NCI-H345 treated with DMSO at 0.1 percent for 48 hours (cell line): Measurements from ENCODE around the gene ABR.

Experiments
- DNase-seq: peaks from one replicate; lab custom pipeline; 2025; ENCODE audit not compliant: unreplicated experiment; lab: John Stamatoyannopoulos, UW

ABR gene

DNA sequence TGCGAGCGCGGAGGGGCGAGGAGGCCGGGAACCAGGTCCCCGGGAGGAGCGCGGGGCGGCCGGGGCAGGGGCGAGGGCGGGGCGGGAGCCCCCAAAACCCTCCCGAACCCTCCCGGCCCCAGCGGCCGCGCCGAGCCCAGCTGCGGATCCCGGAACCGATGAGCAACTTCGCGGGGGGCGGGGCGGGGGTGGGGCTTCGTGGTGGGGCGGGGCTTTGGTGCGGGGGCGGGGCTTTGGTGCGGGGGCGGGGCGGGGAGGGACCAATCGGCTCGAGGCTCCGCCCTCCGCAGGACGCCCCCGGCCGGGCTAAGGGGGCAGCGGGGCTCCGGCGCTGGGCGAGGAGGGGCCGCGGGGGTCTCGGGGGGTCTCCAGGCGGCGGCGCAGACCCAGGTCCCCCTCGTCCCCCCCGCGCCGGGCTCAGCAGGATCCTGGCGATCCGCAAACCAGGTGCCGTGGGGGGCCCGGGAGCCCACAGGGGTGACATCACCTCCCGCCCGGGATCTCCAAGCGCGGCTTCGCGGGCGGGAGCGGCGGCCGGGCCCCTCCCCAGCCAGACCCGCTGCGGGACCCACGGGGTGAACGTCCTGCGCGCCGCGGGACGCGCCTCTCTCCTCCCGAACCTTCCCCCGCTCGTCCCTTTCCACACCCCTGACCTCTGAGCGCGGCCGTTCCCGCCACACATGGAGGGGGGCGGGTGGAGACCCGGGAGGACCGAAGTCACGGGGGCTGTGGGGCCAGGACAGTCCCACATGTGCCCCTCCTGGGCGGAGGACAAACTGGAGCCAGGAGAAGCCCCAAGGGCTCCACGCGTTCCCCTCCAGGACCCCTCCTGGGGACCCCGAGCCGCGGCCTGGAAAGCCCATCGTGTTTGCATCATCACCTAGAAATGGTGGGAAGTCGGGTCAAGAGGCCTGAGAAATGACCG, at the start of gene ABR:
Gene ABR, minus strand, starts transcription at position 164 of the 925 bp plus-strand sequence. CDS start 254 bp downstream, outside the sequence.
- DNase-seq, result no peak

DNA sequence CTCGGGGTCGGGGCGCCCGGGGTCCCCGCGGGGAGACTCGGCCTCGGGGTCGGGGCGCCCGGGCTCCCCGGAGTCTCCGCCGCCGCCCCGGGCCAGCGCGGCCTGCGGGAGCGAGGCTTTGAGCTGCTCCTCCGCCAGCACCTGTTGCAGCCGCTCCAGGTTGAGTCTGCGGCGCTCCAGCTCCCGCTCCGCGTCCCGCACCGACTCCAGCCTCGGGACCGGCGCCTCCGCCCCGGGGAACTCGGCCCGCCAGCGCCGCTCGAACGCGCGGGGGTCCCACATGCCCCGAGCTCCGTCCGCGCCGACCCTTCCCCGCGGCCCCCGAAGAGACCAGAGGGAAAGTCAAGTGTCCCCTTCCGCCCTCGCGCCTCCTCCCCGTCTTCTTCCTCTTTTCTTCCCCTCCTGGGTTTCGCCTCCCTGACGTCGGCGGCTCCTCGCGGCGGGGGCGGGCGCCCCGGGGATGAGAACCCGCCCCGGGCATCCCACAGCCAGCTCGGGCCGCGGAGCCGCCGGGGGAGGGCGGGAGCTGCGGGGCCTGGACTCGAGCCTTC, 49.6 kb upstream of the ABR start:
- DNase-seq, result no peak

DNA sequence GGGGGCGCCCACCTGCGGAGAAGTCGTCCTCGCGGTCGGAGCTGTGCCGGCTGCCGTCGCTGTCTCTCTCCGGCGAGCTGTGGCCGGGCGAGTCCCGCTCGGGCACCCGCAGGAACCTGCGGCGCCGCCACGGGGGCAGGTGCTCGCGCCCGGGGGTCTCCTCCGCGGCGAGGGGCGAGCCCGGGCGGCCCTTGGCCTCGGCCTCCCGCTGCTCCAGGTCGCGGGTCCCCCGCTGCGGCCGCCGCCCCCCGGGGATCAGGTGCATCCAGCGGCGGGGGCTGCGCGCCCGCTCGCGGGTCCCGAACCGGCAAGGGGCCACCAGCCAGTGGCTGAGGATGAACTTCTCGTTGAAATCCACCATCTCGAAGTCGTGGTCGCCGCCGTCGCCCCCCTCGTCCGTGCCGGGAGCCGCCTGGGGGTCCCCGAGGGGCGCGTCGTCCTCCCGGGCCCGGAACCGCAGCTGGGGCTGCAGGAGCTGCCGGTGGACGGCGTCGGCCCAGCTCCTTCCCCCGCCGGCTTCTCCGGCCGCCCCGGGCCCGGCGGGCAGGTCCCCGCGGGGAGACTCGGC, 49.1 kb upstream of the ABR start:
- no peak for DNase-seq

DNA sequence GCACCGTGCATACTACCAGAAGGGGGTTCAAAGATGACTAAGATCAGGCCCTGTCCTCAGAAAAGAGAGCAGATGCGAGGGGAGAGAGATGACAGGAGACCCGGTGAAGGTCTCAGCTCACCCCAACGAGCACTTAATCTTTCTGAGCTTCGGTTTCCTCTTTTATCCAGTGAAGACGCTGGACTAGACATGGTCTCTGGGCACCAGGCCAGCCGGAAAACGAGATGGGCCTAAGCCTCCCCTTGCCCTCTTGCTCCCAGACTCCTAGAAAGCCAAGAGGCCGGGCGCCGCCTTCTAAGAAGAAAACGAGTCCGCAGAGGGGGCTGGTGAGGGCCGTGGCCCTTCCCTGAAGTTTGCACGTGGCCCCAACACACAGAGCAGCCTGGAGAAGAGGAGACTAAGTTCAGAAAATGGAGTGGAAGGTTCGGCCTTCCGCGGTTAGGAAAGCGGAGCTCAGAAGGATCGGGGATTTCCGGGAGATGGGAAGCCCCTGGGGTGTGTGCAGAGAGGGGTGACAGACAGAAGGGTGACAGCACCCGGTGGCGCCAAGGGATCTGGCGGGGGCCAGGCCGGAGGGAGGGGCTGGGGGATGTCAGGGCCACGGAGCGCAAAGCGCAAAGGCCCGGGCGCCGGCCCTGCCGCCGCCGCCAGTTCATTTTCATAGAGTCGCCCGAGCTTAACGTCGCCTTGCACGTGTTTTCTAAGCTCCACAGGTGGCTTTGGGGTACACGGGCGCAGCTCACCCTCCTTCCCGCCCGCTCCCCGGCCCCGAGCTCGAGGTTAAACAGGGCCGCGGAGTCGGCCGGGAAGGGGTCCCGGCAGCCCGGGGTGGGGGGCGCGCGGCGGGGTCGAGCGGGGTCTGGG, 48.4 kb upstream of the ABR start:
- no peak for DNase-seq

DNA sequence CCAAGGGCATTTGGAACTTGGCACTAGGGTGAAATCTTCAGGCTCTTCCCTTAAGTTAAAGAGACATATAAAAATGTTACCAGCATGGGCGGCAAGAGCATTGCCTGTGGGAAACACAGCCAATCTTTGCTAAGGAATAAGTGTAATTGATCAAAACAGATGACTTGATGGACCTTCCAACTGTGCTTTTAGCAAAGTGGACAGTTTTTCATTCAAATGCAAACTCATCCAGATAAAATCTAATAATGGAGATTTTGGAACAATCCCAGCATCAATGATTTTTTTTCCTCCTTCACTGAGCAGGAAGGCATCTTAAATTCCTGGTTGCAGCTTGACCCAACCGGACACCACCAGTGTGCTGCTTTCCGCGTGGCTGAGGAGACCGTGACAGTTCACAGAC, 47.6 kb upstream of the ABR start:
- no peak for DNase-seq

DNA sequence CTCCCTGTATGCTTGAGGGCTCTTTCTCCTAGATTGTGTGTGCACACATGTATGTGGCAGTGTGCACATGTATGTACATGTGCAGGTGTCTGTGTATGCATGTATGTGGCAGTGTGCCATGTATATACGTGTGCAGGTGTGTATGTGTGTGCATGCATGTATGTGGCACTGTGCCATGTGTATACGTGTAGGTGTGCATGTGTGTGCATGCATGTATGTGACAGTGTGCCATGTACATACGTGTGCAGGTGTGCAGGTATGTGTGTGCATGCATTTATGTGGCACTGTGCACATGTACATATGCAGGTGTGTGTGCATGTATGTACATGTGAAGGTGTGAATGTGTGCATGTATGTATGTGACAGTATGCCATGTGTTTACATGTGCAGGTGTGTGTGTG, 46.5 kb upstream of the ABR start:
- no peak for DNase-seq

DNA sequence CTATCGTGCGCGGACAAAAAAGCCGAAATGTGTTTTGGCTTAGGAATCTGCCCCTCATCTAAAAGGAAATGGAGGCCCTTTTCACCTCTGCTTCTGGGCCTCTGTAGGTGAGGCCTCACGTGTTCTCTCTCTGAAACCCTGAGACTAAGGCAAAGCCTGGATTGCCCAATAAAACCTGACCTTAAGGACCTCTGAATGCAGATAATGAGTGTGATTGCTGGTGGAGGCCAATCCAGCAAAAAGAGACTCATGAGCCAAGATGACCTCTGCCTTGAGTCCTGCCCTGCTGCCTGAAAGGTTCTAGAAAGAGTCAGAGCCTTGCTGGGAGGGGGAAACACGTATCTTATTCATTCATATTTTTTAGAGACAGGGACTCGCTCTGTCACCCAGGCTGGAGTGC, 44.5 kb upstream of the ABR start:
- DNase-seq, result no peak

DNA sequence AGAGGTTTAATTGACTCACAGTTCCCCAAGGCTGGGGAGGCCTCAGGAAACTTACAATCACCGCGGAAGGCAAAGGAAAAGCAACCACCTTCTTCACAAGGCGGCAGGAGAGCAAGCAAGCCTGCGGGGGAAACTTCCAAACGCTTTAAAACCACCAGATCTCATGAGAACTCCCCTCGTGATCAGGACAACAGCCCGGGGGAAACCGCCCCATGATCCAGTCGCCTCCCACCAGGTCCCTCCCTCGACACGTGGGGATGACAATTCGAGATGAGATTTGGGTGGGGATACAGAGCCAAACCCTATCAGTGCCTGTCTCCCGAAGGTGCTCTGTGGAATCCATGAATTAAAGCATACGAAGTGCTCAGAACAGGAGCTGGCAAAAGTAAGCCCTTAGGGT, 43.9 kb upstream of the ABR start:
- DNase-seq, result no peak

DNA sequence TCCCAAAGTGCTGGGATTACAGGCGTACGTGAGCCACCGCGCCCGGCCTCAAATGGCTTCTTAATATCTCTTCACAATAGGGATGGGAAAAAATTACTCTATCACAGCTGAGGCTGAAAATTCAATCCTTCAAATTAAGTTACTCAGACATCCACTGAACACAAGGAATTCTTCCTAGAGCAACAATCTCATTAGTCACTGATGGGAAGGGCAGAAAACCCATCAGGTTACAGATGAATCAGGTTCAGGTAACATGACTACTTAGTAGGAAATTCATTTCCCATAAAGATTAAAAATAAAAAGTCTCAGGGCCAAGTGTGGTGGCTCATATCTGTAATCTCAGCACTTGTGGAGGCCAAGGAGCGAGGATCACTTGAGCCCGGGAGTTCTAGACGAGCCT, 42.5 kb upstream of the ABR start:
- no peak for DNase-seq

DNA sequence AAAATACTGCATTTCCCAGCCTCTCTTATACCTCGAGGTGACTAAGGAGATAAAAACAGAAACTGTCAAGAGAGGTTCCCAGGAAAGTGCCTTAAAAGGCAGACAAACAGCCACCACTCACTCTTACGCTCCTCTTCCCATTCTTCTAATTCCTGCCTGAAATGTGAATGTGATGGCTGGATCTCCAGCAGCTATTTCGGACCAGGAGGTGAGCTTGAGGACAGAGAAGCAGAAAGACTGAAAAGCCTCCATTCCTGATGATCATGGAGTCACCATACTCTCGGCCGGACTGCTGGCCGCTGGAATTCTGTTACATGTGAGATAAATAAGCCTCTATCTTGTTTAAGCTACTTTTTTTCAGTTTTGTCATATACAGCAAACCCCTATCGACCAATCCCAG, 41.4 kb upstream of the ABR start:
- DNase-seq, result no peak

DNA sequence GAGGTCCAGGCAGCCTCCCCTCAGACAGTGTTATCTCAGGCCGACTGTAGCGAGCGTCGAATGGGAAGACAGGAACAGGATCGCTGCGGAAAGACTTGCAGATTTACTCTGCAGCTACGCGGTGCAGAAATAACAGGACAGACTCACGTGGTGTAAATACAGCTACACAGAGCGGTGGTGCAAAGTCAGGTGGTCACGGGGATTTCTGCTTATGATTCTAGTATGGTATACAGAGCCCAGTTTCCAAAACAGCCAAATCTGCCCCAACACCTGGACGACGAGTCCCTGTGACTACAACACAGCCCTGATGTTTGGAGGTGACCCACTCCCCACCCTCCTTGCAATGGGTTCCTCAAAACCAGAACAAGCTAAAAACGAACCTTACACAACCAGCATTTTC, 40.6 kb upstream of the ABR start:
- DNase-seq, result no peak

DNA sequence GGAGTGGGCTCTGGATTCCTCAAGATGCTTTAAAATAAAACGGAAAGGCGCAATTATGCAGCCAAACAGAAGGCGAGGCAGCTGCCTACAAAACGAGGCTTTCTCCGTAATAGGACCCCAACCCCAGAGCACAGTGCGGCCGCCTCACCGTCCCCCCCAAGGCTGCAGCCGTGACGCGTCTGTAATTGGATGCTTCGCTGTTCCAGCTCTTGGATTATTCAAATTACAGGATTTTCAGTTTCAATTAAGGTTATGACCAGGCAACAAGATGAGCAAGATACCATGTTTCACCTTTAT, 37.3 kb upstream of the ABR start:
- DNase-seq, result no peak

DNA sequence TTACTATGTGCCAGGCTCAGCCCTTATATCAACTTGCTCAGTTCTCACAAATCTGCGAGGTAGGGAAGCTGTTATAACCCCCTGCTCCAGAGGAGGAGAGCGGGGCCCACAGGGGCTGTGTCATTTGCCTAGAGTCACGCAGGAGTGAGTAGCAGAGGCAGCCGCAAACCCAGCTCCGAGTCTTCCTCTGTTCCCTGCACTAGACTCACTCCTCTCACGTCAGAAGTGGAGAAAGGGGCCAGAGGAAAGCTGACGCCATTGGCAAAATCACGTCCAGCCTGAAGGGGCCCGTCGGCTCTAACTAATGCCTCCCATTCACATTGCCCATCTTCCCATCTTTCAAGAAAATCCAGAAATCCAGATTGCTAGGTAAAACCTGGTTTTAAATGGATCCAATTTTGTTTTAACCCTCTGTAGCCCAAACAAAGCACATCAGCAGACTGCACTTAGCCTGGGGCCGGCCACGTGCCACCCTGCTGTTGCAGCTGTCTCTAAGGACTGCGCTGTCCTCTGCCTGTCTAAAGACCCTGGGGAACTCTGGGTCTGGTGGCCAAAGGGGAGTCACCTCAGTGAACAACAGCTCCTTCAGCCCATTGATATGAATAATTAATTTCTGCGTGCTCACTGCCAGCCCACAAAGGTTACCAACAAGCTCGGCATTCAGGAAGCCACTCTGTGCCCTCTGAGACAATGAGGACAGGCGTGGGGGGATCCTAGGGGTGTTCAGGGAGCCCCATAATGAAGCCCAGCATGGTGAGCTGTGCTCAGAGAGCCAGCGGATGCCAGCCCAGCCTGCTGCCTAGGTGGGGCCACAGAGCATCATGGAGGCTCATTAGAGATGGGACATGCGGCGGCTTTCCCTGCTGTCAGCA, 36.7 kb upstream of the ABR start:
- DNase-seq, result no peak

DNA sequence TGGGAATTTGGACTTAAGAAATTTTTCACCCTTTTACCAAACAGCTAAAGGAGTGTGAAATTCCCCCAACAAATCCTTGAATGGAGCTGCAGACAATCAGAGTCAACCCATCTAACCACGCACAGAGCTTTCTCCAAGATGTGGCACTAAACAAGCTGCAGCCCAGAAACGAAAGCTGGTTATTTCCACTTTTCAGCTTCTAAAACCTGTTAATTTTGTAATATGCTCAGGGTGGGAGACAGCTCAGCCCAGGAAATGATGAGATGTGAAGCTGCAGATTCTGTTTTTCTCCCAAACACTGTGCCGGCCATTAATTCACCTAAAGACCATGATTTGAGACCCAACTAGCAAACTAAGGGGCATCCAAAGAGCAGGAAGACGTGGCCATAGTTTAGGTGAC, 33.2 kb upstream of the ABR start:
- DNase-seq, result no peak

DNA sequence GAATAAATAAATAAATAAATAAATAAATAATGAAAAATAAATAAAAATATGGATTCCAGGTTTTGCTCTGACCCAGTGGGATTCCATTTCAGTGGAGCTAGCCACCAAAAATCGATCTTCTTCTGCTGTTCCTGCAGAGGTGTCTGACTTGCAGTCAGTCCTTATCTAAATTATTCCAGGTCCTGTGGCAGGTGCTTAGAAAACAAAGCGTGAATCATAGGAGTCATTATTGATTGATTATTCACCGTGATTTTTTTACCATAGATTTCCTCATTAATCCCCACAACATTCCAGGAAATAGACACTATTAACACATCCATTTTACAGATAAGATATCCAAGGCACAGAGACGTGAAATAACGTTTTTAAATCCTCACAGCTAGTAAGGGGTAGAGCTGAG, 31.5 kb upstream of the ABR start:
- no peak for DNase-seq

DNA sequence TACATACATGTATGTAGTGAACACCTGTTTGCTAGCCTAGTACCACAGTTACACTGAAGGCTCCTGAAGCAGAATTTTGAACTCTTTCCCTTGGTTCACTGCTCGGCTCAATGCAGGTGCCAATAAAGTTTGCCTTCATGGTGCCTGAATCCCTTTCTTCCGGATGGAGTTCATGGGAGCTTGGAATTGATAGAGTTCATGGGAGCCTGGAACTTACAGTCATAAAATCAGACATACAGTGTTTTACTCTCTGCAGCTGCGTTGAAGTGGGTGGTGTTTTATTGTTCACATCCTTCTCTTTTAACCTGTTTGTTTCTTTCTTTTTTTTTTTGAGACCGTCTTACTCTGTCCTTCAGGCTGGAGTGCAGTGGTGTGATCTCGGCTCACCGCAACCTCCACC, 29.2 kb upstream of the ABR start:
- no peak for DNase-seq

DNA sequence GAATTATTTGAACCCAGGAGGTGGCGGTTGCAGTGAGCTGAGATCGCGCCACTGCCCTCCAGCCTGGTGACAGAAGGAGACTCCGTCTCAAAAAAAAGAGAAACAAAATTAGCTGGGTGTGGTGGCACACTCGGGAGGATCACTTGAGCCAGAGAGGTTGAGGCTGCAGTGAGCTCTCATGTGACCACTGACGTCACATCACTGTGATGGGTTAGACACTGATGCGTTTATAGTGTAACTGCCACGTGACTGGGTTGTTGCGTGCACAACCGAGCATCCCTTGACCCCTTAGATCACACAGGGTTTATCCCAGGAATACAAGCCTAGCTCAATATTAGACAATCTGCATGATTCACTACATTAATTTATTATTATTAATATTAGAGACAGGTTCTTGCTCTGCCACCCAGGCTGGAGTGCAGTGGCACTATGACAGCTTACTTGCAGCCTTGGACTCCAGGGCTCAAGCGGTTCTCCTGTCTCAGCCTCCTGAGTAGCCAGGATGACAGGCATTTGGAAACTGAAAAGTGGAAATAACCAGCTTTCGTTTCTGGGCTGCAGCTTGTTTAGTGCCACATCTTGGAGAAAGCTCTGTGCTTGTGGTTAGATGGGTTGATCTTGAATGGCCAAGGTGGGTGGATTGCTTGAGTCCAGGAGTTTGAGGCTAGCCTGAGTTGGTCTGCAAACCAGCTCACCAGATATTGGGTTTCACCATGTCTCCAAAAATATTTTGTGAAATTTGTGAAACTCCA, 26.4 kb upstream of the ABR start:
- no peak for DNase-seq

DNA sequence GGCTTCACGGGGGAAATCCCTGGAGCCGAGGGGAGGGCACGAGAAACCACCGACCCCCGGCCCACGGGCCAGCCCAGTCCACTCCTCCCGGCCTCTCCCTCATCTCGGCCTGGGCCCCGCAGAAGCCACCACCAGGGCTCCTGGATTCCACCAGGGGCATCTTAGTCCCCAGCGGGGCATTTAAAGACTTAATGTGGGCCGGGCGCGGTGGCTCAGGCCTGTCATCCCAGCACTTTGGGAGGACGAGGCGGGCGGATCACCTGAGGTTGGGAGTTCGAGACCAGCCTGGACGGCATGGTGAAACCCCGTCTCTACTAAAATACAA, 24.1 kb upstream of the ABR start:
- DNase-seq, result no peak

DNA sequence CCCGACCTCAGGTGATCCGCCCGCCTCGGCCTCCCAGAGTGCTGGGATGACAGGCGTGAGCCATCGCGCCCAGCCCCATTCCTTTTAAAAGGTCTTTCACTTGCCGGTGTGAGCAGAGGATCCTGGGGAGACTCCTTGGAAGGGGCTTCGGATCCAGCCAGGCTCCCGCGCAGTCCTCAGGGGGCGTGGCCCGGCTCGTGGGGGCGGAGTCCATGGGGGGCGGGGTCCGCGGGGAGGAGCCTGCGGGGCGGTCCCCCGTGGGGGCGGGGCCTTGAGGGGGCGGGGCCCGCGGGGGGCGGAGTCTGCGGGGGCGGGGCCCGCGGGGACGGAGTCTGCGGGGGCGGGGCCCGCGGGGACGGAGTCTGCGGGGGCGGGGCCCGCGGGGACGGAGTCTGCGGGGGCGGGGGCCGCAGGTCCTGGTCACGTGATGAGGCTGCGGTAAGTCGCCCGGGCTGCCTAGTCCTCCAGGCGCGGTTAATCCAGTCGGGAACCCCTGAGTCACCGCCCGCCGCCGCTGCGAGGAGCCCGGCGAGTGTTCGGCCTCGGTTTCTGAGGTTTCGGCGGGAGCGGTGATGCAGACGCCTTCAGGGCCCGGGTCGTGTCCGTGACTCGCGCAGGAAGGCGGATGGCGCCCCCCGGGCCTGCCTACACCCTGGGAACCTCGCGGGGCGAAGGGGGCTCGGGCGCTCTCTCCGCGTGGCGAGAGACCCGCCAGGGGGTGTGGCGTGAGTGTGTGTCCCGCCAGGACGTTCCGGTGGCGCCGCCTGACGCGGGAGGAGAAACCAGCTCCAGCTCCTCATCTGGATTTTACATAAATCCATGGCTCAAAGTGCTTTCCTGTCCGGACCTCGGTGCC, 23.6 kb upstream of the ABR start:
- DNase-seq, result no peak
